Astrocyte of the cerebellum (primary cell): ENCODE data around the gene CLEC5A.

Experiments used
- DNase-seq: peaks from one replicate; pipeline ENCODE4 v3.0.0-alpha.2; 2011; ENCODE audit warnings: low read depth
- H3K4me3 ChIP-seq: 2 replicates; pipeline ENCODE4 v1.5.1; 2011; ENCODE audit warnings: mild to moderate bottlenecking, low read depth, low read length, moderate library complexity
- in situ Hi-C: cut with HindIII; loops from 2 replicates; pipeline ENCODE4 v1.10.0; 2017; ENCODE audit warnings: low sequenced_read_pairs
- TF ChIP-seq, protein P1 (sequence below): IDR thresholded peaks from 2 replicates; pipeline ENCODE4 v1.5.1; 2012; ENCODE audit warnings: low read length, low read depth, moderate library complexity, mild to moderate bottlenecking; ENCODE audit errors: missing control alignments

CLEC5A gene

DNA sequence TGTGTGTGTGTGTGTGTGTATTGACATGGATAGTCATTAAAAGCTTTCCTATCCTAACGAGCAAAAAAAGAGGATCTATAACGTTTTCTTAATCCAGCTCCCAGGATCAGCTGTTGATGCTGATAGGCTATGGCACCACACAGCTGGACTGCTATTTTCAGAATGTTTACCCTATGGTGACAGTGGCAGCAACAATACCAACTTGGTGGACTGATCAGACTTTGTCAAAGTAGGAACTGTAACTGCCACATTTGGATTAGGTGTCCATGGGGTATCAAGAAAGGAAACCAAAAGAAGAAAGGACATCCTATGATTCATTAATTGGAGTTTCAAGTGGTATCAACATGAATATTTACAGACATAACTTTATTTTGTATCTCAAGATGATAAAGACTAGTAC, 2.7 kb upstream of the CLEC5A start:
- in situ Hi-C loops = no loop called here
- TF ChIP-seq, protein P1, sequence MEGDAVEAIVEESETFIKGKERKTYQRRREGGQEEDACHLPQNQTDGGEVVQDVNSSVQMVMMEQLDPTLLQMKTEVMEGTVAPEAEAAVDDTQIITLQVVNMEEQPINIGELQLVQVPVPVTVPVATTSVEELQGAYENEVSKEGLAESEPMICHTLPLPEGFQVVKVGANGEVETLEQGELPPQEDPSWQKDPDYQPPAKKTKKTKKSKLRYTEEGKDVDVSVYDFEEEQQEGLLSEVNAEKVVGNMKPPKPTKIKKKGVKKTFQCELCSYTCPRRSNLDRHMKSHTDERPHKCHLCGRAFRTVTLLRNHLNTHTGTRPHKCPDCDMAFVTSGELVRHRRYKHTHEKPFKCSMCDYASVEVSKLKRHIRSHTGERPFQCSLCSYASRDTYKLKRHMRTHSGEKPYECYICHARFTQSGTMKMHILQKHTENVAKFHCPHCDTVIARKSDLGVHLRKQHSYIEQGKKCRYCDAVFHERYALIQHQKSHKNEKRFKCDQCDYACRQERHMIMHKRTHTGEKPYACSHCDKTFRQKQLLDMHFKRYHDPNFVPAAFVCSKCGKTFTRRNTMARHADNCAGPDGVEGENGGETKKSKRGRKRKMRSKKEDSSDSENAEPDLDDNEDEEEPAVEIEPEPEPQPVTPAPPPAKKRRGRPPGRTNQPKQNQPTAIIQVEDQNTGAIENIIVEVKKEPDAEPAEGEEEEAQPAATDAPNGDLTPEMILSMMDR = no peak
- H3K4me3 ChIP-seq = no peak overlapping the region
- DNase-seq = no peak

DNA sequence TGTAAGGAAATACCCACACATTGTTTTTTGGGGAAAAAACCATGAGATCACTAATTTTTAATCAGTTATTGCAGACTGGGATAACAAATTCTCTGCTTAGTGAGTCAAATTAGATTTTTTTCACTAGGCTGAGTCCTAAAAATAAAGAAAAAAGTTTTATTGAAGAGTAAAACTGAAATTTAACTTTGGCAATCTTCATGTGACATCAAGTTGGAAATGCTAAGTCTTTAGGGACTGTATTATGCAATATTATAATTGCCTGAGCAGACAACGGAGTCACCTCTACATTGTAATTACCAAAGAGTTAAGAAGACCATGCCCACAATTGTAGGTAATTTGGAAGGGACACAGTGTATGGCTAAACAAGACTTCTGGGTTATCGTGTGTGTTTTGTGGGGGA, 2.2 kb upstream of the CLEC5A start:
- no peak overlapping the region for H3K4me3 ChIP-seq
- TF ChIP-seq, protein P1 = no peak
- DNase-seq = no peak
- in situ Hi-C loops = no loop called here

DNA sequence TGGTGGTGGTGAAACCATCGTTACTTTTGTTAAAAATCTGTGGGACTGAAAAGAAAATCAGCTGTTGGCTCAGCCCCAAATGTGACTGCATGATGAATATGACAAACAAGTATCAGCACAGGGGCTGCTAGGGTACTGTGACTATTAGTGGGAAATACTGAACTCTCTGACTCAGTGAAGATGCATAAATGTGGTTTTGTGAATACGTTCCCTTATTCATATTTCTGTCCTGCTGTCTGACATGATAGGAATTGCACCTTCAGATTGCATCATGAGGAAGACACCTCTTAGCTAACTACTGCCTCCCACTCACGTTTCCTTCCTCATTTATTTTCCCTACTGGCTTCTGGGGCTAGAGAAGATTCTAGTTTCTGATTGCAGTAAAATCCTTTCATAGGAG, 1.4 kb downstream of the CLEC5A start:
- H3K4me3 ChIP-seq = no peak overlapping the region
- in situ Hi-C loops = no loop called here
- TF ChIP-seq, protein P1 = no peak
- no peak for DNase-seq

DNA sequence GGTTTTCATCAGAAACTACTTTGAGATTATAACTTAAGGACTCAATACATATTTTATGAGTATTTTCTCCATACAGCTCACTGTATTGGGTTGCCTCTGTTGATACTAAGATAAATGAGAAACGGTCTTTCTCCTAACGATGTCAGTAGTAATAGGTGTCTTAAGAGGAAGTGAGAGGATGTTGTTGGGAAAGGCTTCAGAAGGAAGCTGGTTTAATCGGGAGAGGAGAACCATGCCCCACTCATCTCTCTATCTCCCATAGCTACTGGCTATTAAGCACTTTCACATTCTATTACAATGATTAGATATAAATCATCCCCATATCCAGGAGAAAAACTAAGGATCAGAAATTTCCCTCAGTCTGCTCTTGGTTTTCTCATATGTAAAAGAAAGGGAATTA, 2.0 kb downstream of the CLEC5A start:
- TF ChIP-seq, protein P1 = no peak
- no peak overlapping the region for H3K4me3 ChIP-seq
- in situ Hi-C loops = no loop called here
- DNase-seq = no peak

DNA sequence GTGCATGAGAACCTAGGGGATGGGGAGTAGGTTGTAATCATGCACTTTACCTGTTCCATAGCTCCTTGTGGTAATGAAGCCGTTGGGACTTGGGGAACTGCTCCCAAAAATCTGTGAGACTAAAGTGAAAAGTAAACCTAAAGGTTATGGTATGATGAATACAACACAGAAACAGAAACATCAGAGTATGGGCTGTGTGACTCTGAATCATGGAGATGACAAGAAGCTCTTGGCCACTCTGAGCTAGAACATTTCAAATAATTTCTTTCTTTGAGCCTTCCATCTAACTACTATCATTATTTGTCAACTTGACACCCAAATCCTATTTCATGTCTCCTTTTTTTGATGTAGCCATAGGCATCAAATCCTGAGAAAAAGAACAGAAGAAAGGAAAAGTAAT, 2.9 kb downstream of the CLEC5A start:
- no peak overlapping the region for H3K4me3 ChIP-seq
- TF ChIP-seq, protein P1 = no peak
- DNase-seq = no peak
- in situ Hi-C loops = no loop called here

DNA sequence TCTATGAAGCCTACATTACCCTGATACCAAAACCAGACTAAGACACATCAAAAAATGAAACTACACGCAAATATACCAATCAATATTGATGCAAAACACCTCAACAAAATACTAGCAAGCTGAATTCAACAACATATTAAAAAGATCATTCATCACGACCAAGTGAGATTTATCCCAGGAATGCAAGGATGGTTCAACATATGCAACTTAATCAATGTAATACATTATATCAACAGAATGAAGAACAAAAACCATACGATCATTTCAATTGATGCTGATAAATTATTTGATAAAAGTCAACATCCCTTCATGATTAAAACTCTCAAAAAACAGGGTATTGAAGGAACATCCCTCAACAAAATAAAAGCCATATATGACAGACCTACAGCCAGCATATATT, 5.7 kb downstream of the CLEC5A start:
- H3K4me3 ChIP-seq = no peak overlapping the region
- TF ChIP-seq, protein P1 = no peak
- in situ Hi-C loops = no loop called here
- DNase-seq = no peak

DNA sequence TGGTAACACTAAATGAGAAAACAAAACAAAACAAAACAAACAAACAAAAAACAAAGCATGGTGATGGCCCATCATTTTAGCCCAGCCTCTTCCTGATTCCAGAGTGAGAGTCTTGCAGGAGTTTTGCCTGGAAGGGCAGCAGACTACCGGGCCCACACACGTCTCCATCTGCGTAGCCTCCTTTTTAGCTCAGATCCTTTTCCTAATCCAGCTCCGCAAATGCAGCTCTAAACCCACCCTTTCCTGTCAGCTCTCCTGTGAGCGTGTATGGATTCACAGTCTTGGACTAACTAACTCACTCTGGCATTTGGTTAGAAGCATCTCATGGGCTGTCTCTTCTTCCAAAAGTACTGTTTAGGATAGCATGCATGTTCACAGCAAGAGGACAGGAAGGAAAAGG, 16.6 kb downstream of the CLEC5A start:
- TF ChIP-seq, protein P1 = no peak
- no peak for DNase-seq
- in situ Hi-C loops = no loop called here
- no peak overlapping the region for H3K4me3 ChIP-seq
